Mononuclear cell (primary cell): ENCODE results near the gene GAB1. TPM values are rescaled to one million over a fixed set of nuclear protein-coding genes. Genes with fewer than 3 reads are reported as not detected.

ENCODE experiments used
- H3K27me3 ChIP-seq: 2 replicates; pipeline ENCODE4 v1.6.0; 2011; ENCODE audit warnings: low read length, control low read depth; ENCODE audit not compliant: insufficient read depth
- H3K4me1 ChIP-seq: 2 replicates; pipeline ENCODE4 v1.5.1; 2011; ENCODE audit warnings: mild to moderate bottlenecking, low read length, control low read depth; ENCODE audit not compliant: insufficient read depth
- H3K4me3 ChIP-seq: 2 replicates; pipeline ENCODE4 v1.5.1; 2011; ENCODE audit warnings: mild to moderate bottlenecking, low read length, moderate library complexity
- H3K9me3 ChIP-seq: 2 replicates; pipeline ENCODE4 v1.5.1; 2011; ENCODE audit warnings: low read depth, mild to moderate bottlenecking, control low read depth, low read length
- total RNA-seq: library from RNA; depleted of rRNA; stranded (reverse); fragments of >200 nt; gene quantifications from one replicate; pipeline ENCODE4 v1.2.3, GENCODE V29; 2012

Gene GAB1
- total RNA-seq, 1 donor: 6.3 TPM

GRCh38 chr4:143383005-143383574 is 46.4 kb downstream of the GAB1 start:
- Histone ChIP-seq H3K4me1 (peaks cover 30% of the 10 kb centered on the region), H3K9me3 (no peaks in the 10 kb centered on the region), H3K4me3 (no peak overlapping the region), H3K27me3 (no peaks in the 10 kb centered on the region)

DNA sequence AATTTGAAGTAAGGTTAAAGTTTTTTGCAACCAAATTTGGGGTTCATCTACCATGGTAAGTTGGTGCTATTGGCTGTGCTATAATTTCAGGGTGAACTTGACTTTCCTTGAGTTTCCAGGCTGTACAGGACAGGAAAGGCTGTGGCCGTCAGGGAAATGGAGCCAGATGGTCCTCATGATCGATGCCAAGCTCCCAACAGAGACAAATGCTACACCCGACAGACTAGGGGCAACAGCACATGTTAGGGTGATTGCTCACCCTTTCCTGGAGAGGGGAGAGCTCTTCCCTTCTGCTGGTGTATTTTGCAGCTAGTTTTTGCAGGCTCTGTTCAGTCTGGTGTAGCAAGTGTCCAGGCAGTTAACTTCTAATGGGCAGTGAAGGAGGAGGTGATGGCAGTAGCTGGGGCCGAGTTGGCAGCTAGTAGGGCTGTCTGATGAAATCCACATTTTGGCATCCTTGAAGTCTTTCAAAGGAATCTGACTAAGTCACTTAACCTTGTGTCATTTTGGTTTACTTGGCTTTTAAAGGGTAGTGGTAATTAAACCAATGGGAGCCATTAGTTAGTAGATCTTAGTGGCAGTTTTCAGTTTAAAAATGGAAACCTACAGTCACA is 47.8 kb downstream of the GAB1 start:
- Histone ChIP-seq H3K4me3 (no peak overlapping the region), H3K9me3 (no peaks in the 10 kb centered on the region), H3K4me1 (peaks cover 23% of the 10 kb centered on the region), H3K27me3 (no peaks in the 10 kb centered on the region)

DNA sequence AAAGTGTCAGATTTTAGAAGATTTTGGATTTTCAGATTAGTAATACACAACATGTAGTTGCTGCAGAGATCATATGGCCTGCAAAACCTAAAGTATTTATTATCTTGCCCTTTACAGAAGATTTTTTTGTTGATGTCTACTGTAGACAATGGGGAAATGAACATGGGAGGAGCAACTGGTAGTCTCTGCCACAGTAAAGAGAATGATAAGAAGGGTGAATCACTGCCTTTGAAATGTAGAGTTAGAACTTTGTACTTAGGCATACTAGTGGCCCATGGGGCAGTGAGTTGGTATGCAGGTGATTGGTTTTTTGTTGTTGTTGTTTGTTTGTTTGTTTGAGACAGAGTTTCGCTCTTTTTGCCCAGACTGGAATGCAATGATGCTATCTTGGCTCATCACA is 50.1 kb downstream of the GAB1 start:
- Histone ChIP-seq H3K27me3 (no peaks in the 10 kb centered on the region), H3K9me3 (no peaks in the 10 kb centered on the region), H3K4me3 (no peak overlapping the region), H3K4me1 (peaks cover 28% of the 10 kb centered on the region)

- peaks cover 14% of the 10 kb centered on the region for H3K4me1 ChIP-seq
- H3K9me3 ChIP-seq: no peaks in the 10 kb centered on the region
- no peaks in the 10 kb centered on the region for H3K27me3 ChIP-seq
- no peak overlapping the region for H3K4me3 ChIP-seq
These were observed 53.0 kb downstream of the GAB1 start for GRCh38 chr4:143389579-143390195.

DNA sequence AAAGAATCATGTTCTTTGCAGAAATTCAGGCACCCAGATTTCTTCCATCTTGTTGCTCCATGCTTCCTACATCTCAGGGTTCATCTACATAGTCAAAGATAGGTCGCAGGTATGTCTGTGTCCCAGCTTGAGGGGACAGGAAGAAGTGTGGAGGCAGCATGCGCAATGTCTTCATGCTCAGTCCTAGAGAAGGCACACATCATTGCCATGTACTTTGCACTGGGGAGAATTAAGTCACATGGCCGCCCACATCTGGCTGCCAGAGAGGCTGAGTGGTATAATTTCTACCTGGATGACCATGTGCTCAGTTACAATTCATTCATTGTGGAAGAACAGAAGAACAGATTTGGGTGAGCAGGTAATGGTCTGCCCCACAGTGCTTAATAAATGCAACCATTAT is 54.1 kb downstream of the GAB1 start:
- H3K9me3 ChIP-seq: no peaks in the 10 kb centered on the region
- H3K4me1 ChIP-seq: peaks cover 14% of the 10 kb centered on the region
- H3K4me3 ChIP-seq: no peak overlapping the region

GRCh38 chr4:143391261-143391660 is 54.6 kb downstream of the GAB1 start:
- Histone ChIP-seq H3K4me3 (no peak overlapping the region), H3K27me3 (no peaks in the 10 kb centered on the region), H3K9me3 (no peaks in the 10 kb centered on the region), H3K4me1 (peaks cover 14% of the 10 kb centered on the region)

More for the DNA sequence above, 54.1 kb downstream of the GAB1 start:
- H3K27me3 ChIP-seq: no peaks in the 10 kb centered on the region

DNA sequence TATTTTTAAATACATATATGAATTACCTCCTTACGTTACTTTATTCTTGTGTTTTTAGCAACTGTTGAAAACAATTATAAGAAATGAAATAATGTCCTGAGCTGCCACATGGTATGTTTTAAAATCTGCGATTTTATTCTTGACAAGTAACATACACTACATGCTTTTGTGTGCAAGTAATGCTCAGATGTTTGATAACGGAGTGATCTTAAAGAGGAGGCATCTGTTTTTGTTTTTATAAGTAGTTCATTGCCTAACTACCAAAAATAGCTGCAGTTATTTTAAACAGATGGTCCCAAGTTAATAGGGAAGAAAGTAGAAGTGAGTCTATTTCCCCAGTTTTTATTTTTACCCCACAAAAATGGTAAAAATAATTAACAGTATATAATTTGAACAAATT is 55.2 kb downstream of the GAB1 start:
- H3K9me3 ChIP-seq: no peaks in the 10 kb centered on the region
- peaks cover 14% of the 10 kb centered on the region for H3K4me1 ChIP-seq
- no peaks in the 10 kb centered on the region for H3K27me3 ChIP-seq
- no peak overlapping the region for H3K4me3 ChIP-seq

DNA sequence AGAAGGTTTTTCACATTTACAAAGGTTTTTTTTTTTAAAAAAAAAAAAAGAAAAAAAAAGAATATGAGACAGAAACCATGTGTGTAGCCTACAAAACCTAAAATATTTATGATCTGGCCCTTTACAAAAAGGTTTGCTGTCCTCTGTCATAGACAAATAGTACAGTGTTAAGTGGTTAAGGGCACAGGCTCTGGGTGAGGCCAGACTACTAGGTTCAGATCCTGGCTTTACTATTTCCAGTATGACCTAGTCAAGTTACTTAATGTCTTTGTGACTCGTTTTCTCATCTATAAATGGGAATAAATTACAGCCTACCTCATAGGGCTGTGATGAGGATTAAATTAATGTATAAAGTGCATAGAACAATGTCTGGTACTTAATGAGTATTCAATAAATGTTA is 56.5 kb downstream of the GAB1 start:
- H3K27me3 ChIP-seq: no peaks in the 10 kb centered on the region
- H3K4me1 ChIP-seq: peaks cover 14% of the 10 kb centered on the region
- H3K4me3 ChIP-seq: no peak overlapping the region
- H3K9me3 ChIP-seq: no peaks in the 10 kb centered on the region

DNA sequence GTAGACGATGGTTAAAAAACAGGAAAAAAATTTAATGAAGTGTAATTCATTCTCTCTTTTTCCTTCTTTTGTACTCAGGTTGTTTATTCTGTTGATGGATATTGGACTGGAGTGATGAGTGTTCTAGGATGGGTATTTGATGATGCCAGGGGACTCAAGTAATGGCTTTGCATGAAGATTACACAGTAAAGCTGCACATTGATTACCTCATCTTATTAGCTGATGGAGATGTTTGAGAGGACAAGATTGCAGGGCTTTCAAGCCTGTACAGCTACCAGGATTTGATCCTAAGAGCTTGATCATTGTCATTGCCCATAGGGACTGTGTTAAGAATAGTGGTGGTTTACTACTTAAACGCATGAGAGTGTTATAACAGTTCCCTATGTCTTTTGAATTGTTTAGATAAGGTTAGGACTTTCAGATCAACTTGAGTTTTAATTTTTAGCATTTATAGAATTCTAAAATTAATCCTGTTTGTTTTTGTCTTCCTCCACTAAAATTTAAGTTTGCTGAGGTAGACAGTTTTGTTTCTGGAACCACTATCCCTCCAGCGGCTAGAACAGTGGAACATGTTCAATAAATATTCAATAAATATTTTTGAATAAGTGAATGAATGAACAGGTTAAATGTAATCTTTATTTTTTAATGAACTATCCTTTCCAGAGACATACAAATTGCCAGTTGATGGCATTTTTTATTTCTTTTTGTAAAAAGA is 58.2 kb downstream of the GAB1 start:
- no peaks in the 10 kb centered on the region for H3K9me3 ChIP-seq
- H3K4me1 ChIP-seq: peaks cover 11% of the 10 kb centered on the region
- H3K27me3 ChIP-seq: no peaks in the 10 kb centered on the region
- no peak overlapping the region for H3K4me3 ChIP-seq

GRCh38 chr4:143396695-143397094 is 60.0 kb downstream of the GAB1 start:
- Histone ChIP-seq H3K27me3 (no peaks in the 10 kb centered on the region), H3K4me3 (no peak overlapping the region), H3K9me3 (no peaks in the 10 kb centered on the region), H3K4me1 (no peaks in the 10 kb centered on the region)

DNA sequence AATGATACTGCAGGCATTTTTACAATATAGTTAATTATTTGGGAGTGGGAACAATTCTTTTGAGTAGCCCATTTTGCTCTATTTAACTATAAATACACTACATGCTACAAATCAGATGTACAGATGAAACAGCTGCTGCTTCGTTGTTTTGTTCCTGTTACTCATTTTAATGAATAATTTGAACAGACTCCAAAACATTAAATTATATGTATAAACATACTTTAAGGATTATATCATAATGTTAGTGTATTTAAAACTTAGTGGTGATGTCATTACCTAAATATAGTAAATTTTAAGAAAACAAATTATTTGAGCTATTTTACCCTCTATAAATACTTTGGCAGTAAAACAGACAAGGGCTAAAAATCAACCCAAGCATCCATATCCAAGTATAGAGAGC is 60.7 kb downstream of the GAB1 start:
- no peak overlapping the region for H3K4me3 ChIP-seq
- no peaks in the 10 kb centered on the region for H3K4me1 ChIP-seq
- H3K9me3 ChIP-seq: no peaks in the 10 kb centered on the region
- H3K27me3 ChIP-seq: no peaks in the 10 kb centered on the region

- Histone ChIP-seq H3K9me3 (no peaks in the 10 kb centered on the region), H3K4me1 (peaks cover under 1% of the 10 kb centered on the region), H3K27me3 (no peaks in the 10 kb centered on the region), H3K4me3 (no peak overlapping the region)
These were observed 61.2 kb downstream of the GAB1 start for GRCh38 chr4:143397887-143398286.

GRCh38 chr4:143399113-143399949 is 62.7 kb downstream of the GAB1 start:
- Histone ChIP-seq H3K4me3 (no peak overlapping the region), H3K4me1 (peaks cover 9% of the 10 kb centered on the region), H3K27me3 (no peaks in the 10 kb centered on the region), H3K9me3 (no peaks in the 10 kb centered on the region)

GRCh38 chr4:143400082-143400481 is 63.4 kb downstream of the GAB1 start:
- Histone ChIP-seq H3K4me3 (no peak overlapping the region), H3K9me3 (no peaks in the 10 kb centered on the region), H3K4me1 (peaks cover 14% of the 10 kb centered on the region), H3K27me3 (no peaks in the 10 kb centered on the region)
